ENCODE measurements around the gene SETD2. TPM values are rescaled to one million over a fixed set of nuclear protein-coding genes. Genes with fewer than 3 reads are reported as not detected.

Gene SETD2
- polyA plus RNA-seq, 1 experiment, result 30.8 TPM

DNA sequence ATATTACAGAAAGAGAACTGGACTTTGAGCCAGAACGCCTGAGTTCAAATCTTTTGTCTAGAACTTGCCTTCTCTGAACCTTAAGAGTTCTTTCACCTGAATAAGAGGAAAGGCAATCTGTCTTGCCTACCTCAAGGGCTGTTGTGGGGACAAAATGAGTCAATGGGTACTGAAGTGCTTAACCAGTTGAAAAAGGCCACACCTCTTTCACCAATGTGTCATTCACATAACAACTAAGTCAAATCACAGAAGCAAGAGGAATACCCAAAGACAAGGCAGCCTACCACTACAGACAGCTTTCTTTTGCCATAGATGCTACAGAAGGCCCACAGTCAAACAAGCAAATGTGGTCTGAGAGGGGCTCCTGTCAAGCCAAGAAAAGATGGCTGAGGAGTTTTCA lies 144.7 kb downstream of the SETD2 start:
- no peak overlapping the region for H3K27ac ChIP-seq (ENCODE audit: low read depth, low read length)

DNA sequence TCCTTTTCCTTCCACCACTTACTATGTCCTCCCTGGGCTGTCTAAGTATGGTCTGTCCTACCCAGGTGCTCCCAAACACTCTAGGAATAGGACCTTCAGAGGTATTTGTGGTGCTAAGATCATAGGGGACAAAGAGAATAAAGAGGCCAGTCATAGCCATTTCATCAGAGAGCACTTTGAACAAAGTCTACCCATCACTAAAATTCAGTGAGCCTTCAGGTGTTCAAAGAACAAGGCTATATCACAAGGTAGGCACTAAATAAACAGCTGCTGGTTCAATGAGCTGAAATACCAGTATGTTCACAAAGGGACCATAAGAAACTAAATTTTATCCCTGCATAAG lies 145.7 kb downstream of the SETD2 start:
- Histone ChIP-seq H3K27me3 (ENCODE audit: control insufficient read depth, insufficient read depth, low read length) (no peaks in the 10 kb centered on the region), H3K27ac (ENCODE audit: low read depth, low read length) (no peak overlapping the region), H3K9me3 (ENCODE audit: control insufficient read depth, insufficient read depth, low read length) (no peaks in the 10 kb centered on the region), H3K4me3 (ENCODE audit: low read depth, low read length) (no peak overlapping the region)
- CTCF ChIA-PET, result interaction anchor here (0.8 to 1.0 kb wide), 2 partner anchors 145 to 306 kb away, joined by 3 read pairs; partner anchors contain the start of gene SETD2
- DNase-seq (ENCODE audit: low read depth, low spot score), result no peak
- TF ChIP-seq, protein P1, sequence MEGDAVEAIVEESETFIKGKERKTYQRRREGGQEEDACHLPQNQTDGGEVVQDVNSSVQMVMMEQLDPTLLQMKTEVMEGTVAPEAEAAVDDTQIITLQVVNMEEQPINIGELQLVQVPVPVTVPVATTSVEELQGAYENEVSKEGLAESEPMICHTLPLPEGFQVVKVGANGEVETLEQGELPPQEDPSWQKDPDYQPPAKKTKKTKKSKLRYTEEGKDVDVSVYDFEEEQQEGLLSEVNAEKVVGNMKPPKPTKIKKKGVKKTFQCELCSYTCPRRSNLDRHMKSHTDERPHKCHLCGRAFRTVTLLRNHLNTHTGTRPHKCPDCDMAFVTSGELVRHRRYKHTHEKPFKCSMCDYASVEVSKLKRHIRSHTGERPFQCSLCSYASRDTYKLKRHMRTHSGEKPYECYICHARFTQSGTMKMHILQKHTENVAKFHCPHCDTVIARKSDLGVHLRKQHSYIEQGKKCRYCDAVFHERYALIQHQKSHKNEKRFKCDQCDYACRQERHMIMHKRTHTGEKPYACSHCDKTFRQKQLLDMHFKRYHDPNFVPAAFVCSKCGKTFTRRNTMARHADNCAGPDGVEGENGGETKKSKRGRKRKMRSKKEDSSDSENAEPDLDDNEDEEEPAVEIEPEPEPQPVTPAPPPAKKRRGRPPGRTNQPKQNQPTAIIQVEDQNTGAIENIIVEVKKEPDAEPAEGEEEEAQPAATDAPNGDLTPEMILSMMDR (IDR thresholded peaks at IDR 0.05; ENCODE audit: low read depth, low read length), result no peak
- POLR2A ChIA-PET, result no interaction called here

More for the DNA sequence above, 144.7 kb downstream of the SETD2 start:
- ChIA-PET CTCF (interaction anchor here (1.0 kb wide), 1 partner anchor 305 kb away, joined by 3 read pairs; no protein-coding TSS in a partner anchor), POLR2A (no interaction called here)
- Histone ChIP-seq H3K27me3 (ENCODE audit: control insufficient read depth, insufficient read depth, low read length) (no peaks in the 10 kb centered on the region), H3K9me3 (ENCODE audit: control insufficient read depth, insufficient read depth, low read length) (no peaks in the 10 kb centered on the region), H3K4me3 (ENCODE audit: low read depth, low read length) (no peak overlapping the region)
- TF ChIP-seq, protein P1 (IDR thresholded peaks at IDR 0.05; ENCODE audit: low read depth, low read length), result no peak
- DNase-seq (ENCODE audit: low read depth, low spot score), result no peak

GRCh38 chr3:47017504-47018268 lies 146.2 kb downstream of the SETD2 start:
- TF ChIP-seq, protein P1 (IDR thresholded peaks at IDR 0.05; ENCODE audit: low read depth, low read length), result no peak
- Histone ChIP-seq H3K4me3 (ENCODE audit: low read depth, low read length) (no peak overlapping the region), H3K9me3 (ENCODE audit: control insufficient read depth, insufficient read depth, low read length) (no peaks in the 10 kb centered on the region), H3K27me3 (ENCODE audit: control insufficient read depth, insufficient read depth, low read length) (no peaks in the 10 kb centered on the region), H3K27ac (ENCODE audit: low read depth, low read length) (peak overlapping the region; percentile 65)
- DNase-seq (ENCODE audit: low read depth, low spot score), result no peak
- POLR2A ChIA-PET, result no interaction called here
- CTCF ChIA-PET, result interaction anchor here (0.8 kb wide), 1 partner anchor 146 kb away, joined by 3 read pairs; the partner anchor contains the start of gene SETD2

- DNase-seq (ENCODE audit: low read depth, low spot score), result peak; percentile 38
- ChIA-PET POLR2A (interaction anchor here (0.5 kb wide), 1 partner anchor 154 kb away, joined by 7 read pairs; no protein-coding TSS in a partner anchor), CTCF (interaction anchor here (0.6 kb wide), 1 partner anchor 12 kb away, joined by 4 read pairs; no protein-coding TSS in a partner anchor)
- H3K9me3 ChIP-seq (ENCODE audit: control insufficient read depth, insufficient read depth, low read length), result no peaks in the 10 kb centered on the region
- TF ChIP-seq, protein P1 (IDR thresholded peaks at IDR 0.05; ENCODE audit: low read depth, low read length), result no peak
- peak overlapping the region; percentile 67 for H3K27ac ChIP-seq (ENCODE audit: low read depth, low read length)
- no peaks in the 10 kb centered on the region for H3K27me3 ChIP-seq (ENCODE audit: control insufficient read depth, insufficient read depth, low read length)
- H3K4me3 ChIP-seq (ENCODE audit: low read depth, low read length), result no peak overlapping the region
These were observed 146.9 kb downstream of the SETD2 start for GRCh38 chr3:47016934-47017435.
